ENCODE data around the gene CELF5.

GRCh38 chr19:3194106-3195087 is 30.1 kb upstream of the CELF5 start:
- no peak for TF ChIP-seq CTCF (conservative IDR thresholded peaks at IDR 0.05; ENCODE audit: low read depth in 2 of 2)
- TF ChIP-seq EZH2 (IDR thresholded peaks at IDR 0.05; ENCODE audit: low read depth, unreplicated experiment) = no peak
- no peak for TF ChIP-seq POLR2AphosphoS5 (IDR thresholded peaks at IDR 0.05; ENCODE audit: low read depth)
- TF ChIP-seq ZNF114 (CRISPR knock-in tag; IDR thresholded peaks at IDR 0.05) = no peak
- no peak for TF ChIP-seq EZH2phosphoT487 (IDR thresholded peaks at IDR 0.05; ENCODE audit: unreplicated experiment)
- no peak for TF ChIP-seq REST (IDR thresholded peaks at IDR 0.05; ENCODE audit: unreplicated experiment)
- TF ChIP-seq, protein P1, sequence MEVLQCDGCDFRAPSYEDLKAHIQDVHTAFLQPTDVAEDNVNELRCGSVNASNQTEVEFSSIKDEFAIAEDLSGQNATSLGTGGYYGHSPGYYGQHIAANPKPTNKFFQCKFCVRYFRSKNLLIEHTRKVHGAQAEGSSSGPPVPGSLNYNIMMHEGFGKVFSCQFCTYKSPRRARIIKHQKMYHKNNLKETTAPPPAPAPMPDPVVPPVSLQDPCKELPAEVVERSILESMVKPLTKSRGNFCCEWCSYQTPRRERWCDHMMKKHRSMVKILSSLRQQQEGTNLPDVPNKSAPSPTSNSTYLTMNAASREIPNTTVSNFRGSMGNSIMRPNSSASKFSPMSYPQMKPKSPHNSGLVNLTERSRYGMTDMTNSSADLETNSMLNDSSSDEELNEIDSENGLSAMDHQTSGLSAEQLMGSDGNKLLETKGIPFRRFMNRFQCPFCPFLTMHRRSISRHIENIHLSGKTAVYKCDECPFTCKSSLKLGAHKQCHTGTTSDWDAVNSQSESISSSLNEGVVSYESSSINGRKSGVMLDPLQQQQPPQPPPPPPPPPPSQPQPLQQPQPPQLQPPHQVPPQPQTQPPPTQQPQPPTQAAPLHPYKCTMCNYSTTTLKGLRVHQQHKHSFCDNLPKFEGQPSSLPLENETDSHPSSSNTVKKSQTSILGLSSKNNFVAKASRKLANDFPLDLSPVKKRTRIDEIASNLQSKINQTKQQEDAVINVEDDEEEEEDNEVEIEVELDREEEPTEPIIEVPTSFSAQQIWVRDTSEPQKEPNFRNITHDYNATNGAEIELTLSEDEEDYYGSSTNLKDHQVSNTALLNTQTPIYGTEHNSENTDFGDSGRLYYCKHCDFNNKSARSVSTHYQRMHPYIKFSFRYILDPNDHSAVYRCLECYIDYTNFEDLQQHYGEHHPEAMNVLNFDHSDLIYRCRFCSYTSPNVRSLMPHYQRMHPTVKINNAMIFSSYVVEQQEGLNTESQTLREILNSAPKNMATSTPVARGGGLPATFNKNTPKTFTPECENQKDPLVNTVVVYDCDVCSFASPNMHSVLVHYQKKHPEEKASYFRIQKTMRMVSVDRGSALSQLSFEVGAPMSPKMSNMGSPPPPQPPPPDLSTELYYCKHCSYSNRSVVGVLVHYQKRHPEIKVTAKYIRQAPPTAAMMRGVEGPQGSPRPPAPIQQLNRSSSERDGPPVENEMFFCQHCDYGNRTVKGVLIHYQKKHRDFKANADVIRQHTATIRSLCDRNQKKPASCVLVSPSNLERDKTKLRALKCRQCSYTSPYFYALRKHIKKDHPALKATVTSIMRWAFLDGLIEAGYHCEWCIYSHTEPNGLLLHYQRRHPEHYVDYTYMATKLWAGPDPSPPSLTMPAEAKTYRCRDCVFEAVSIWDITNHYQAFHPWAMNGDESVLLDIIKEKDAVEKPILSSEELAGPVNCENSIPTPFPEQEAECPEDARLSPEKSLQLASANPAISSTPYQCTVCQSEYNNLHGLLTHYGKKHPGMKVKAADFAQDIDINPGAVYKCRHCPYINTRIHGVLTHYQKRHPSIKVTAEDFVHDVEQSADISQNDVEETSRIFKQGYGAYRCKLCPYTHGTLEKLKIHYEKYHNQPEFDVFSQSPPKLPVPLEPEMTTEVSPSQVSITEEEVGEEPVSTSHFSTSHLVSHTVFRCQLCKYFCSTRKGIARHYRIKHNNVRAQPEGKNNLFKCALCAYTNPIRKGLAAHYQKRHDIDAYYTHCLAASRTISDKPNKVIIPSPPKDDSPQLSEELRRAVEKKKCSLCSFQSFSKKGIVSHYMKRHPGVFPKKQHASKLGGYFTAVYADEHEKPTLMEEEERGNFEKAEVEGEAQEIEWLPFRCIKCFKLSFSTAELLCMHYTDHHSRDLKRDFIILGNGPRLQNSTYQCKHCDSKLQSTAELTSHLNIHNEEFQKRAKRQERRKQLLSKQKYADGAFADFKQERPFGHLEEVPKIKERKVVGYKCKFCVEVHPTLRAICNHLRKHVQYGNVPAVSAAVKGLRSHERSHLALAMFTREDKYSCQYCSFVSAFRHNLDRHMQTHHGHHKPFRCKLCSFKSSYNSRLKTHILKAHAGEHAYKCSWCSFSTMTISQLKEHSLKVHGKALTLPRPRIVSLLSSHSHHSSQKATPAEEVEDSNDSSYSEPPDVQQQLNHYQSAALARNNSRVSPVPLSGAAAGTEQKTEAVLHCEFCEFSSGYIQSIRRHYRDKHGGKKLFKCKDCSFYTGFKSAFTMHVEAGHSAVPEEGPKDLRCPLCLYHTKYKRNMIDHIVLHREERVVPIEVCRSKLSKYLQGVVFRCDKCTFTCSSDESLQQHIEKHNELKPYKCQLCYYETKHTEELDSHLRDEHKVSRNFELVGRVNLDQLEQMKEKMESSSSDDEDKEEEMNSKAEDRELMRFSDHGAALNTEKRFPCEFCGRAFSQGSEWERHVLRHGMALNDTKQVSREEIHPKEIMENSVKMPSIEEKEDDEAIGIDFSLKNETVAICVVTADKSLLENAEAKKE (CRISPR knock-in tag; IDR thresholded peaks at IDR 0.05) = no peak
- no peak for TF ChIP-seq ZNF331 (CRISPR knock-in tag; IDR thresholded peaks at IDR 0.05; ENCODE audit: low read depth)
- TF ChIP-seq STAT1 (IDR thresholded peaks at IDR 0.05; ENCODE audit: unreplicated experiment) = no peak
- TF ChIP-seq CREB1 (CRISPR knock-in tag; IDR thresholded peaks at IDR 0.05; ENCODE audit: low read depth) = no peak
- TF ChIP-seq, protein P2, sequence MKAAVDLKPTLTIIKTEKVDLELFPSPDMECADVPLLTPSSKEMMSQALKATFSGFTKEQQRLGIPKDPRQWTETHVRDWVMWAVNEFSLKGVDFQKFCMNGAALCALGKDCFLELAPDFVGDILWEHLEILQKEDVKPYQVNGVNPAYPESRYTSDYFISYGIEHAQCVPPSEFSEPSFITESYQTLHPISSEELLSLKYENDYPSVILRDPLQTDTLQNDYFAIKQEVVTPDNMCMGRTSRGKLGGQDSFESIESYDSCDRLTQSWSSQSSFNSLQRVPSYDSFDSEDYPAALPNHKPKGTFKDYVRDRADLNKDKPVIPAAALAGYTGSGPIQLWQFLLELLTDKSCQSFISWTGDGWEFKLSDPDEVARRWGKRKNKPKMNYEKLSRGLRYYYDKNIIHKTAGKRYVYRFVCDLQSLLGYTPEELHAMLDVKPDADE (IDR thresholded peaks at IDR 0.05) = no peak
- TF ChIP-seq NANOG (IDR thresholded peaks at IDR 0.05; ENCODE audit: borderline replicate concordance) = no peak
- no peak for TF ChIP-seq JUNB (IDR thresholded peaks at IDR 0.05; ENCODE audit: unreplicated experiment)

All from GM23338 (cell line).